Measurements from ENCODE around the gene SCGB3A1.

Gene SCGB3A1, protein sequence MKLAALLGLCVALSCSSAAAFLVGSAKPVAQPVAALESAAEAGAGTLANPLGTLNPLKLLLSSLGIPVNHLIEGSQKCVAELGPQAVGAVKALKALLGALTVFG

DNA sequence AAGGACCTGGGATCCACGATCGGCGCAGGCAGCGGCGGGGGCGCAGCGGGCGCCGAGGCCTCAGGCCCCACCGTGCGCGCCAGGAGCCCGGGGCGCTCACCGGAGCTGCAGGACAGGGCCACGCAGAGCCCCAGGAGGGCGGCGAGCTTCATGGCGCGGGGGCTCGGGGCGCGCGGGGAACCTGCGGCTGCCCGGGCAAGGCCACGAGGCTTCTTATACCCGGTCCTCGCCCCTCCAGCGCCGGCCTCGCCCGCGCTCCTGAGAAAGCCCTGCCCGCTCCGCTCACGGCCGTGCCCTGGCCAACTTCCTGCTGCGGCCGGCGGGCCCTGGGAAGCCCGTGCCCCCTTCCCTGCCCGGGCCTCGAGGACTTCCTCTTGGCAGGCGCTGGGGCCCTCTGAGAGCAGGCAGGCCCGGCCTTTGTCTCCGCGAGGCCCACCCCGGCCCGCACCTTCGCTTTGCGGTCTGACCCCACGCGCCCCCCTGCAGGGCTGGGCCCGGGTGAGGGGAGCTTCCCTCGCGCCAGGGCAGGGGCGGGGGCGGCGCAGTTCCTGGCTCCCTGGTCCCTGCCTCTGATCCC lies at the start of gene SCGB3A1:
Gene SCGB3A1 (minus strand): TSS at position 189 of the 577 bp plus-strand sequence. CDS start 37 bp downstream, at position 152.
- in situ Hi-C loops (cut with MboI; ENCODE audit: low sequenced_read_pairs), result no loop called here

DNA sequence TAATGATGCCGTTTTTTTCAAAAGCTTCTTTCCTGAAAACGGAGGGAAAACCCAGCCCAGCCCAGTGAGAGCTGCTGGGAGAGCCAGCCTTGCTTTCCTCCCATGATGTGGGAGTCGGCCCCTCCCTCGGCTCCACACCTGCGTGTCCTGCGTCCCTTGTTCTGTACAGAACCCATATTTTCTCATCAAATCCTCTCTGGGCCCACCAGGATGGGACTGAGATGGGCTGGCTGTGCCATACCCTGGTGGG lies 49.2 kb upstream of the SCGB3A1 start:
- in situ Hi-C loops (cut with MboI; ENCODE audit: low sequenced_read_pairs), result no loop called here

DNA sequence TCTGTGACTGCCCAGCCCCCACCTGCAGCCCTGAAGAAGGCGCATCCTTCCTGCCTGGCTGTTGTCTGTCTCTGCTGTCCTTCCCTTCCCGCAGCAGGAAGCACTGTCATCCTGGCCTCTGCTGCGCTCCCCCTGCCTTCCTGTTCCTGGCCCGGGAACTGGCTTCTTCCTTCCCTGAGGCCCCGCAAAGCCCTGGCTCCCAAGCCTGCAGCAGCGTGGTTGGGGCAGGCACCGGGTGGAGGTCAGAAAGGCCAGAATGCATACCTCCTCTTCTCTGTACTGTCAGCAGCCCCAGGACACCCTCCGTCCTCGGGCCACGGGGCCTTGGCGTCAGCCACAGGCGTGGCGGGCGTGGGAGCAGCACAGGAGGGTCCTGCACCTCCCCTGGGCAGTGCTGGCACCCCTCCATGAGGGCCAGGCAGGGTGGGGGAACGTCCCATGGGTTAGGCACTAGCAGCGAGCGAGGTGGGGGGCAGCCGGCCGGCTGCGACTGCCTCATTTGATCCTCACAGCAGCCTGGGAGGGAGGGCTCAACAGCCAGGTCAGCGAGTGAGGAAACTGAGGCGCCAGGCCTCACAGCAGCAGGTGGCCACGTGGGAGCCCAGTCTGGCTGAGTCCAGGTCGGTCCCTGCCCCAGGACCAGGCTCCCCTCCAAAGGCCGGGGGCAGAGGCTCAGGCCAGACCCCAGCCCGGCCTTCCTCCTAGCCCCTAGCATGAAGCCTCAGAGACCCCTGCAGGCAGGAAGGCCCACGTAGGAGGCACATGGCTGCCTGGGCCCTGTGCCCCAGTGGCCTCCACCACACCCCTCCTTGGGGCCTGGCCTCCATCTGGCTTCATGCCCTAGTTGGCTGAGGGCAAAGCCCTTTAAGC lies 48.7 kb upstream of the SCGB3A1 start:
- in situ Hi-C loops (cut with MboI; ENCODE audit: low sequenced_read_pairs), result no loop called here

DNA sequence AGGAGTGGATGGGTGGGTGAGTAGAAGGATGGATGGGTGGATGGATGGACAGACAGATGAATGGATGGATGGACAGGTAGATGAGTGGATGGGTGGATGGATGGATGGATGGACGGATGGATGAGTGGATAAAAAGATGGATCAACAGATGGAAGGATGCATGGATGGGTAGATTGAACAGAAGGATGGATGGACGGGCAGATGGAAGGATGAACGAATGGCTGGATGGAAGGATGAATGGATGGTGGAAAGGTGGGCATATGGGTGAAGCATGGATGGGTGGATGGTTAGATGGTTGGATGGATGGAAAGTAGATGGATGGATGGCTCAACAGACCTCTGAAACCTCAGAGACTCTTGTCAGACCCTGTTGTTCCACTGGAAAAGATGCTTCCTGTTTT lies 48.0 kb upstream of the SCGB3A1 start:
- in situ Hi-C loops (cut with MboI; ENCODE audit: low sequenced_read_pairs), result no loop called here

DNA sequence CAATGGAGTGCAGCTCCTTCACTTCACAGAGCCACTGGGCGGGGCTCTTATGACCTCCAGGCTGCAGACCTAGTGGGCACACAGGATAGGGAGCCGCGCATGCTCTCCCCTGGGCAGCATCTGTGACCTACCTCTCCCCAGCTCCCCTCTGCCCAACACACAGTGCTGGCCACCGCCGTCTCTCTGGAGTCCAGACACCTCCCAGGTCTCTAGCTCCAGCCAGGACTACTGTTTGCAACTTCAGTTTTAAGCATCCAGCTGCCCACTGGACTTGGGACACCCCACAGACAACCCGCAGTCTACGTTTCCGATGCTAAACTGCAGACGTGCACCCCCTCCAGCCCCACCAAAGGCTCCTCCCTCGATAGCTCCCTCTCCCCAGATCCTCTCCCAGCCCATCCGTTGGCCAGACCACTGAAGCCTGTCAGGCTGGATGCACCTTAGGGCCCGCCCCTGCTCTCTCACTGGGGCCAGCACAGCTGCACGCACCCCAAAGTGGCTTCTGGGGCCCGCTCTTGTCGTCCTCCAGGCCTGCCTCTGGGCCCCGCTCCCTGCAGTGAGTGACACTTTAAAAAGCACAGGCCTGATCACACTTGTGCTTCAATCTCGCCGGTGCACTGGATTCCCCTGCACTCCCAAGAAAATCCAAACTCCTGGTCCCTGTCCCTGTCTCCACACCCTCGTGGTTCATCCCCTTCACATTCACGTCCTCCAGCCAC lies 46.8 kb upstream of the SCGB3A1 start:
- in situ Hi-C loops (cut with MboI; ENCODE audit: low sequenced_read_pairs), result no loop called here

DNA sequence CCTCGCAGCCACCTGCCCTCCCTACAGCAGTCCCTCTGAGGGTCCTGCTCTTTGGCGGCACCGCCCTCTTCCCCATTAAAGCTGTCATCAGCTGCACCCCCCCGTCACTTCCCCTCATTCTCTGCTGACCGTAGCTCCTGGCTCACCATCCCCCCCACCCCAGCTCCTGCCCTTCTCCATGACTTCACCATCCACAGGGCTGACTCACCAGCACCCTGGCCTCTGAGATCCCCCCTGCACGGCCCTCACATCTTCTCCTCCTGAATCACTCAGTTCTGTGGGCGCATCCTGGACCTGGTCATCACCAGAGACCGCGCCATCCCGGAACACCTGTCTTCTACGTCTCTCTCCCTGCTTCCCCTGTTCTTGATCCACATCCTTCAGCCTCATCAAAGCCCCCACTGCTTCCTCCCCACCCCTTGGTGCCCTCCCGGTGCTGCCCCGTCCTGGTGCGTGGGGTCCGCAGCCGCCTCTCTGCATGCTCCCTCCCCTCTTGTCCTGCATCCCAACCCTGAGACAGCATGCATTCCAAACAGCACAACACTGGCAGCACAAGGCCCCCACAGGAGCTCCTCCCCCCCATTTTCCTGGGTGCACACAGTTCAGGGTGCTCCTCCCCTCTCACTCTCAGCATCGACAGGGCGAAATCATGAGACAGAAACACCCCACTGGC lies 45.2 kb upstream of the SCGB3A1 start:
- in situ Hi-C loops (cut with MboI; ENCODE audit: low sequenced_read_pairs), result no loop called here

DNA sequence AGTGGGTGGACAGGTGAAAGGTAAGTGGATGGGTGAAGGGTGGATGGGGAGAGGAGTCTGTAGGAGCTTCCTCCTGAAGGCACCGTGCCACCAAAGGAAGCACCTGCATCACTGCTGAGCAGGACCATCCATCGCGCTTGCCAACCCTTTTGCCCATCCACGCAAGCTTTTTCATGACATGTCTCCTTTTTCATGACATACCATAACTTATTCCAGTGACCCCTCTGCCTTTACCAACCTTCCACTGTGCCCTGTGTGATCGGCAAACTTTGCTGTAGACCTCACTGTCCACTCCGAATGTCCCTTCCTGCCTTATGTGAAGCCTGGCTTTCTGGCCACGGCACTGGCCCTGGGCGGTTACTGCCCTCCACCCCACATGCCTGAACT lies 44.7 kb upstream of the SCGB3A1 start:
- in situ Hi-C loops (cut with MboI; ENCODE audit: low sequenced_read_pairs), result no loop called here

DNA sequence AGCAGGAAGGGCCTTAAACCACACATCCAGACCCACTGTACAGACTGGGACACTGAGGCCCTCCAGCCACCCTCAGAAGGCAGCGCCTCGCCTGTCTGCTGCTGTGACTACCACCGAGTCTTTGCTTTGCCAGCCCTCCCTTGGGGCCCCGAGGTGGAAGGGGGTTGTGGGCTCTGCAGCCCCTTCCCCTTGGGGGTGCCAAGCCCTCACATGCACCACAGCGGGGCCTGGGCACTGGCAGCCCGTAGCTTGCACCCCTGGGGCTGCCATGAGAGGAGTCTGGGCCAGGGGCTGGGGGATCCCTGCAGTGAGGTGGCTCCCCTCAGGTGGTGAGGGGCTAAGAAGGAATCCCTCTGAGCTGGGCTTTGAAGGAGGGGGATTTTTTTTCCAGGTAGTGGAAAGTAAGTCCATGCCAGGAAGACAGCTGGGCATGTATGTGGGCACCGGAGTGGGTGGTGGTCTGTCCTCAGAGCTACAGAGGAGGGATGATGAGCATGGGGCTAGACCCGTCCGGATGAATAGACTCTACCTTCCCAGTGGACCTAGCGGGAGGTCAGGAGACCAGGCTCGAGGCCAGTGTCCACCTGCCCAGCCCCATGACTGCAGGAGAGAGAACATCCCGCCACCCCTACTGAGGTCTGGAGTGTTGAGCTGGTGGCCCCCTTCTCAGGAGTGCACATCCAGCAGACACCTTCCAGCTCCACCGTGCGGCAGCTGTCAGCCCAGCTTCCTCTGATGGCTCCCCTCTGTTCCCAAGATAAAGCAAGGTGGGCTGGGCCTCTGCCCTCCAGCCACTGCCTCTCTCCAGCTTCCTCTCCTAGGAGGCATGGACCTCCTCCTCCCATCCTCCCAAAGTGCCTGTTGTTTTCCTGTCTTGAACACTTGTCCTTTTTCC lies 42.2 kb upstream of the SCGB3A1 start:
- in situ Hi-C loops (cut with MboI; ENCODE audit: low sequenced_read_pairs), result no loop called here

DNA sequence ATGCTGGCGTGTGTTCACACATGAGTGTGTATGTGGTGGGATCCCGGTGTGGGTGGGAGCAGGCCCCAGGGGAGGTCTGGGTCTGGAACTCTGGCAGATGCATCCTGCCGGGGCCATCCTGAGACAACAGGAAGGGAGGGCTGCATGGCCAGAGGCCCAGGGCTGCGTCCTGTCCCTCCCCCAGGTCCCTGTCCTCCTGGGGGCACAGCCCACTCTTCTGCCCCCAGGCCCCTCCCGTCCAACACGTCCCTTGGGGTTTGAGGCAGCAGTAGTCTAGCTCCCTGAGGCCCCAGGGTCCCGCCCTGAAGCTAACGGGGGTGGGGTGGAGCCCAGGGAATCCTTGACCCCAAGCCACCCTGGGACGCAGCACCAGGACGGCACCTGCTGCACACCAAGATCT lies 41.5 kb upstream of the SCGB3A1 start:
- in situ Hi-C loops (cut with MboI; ENCODE audit: low sequenced_read_pairs), result no loop called here

DNA sequence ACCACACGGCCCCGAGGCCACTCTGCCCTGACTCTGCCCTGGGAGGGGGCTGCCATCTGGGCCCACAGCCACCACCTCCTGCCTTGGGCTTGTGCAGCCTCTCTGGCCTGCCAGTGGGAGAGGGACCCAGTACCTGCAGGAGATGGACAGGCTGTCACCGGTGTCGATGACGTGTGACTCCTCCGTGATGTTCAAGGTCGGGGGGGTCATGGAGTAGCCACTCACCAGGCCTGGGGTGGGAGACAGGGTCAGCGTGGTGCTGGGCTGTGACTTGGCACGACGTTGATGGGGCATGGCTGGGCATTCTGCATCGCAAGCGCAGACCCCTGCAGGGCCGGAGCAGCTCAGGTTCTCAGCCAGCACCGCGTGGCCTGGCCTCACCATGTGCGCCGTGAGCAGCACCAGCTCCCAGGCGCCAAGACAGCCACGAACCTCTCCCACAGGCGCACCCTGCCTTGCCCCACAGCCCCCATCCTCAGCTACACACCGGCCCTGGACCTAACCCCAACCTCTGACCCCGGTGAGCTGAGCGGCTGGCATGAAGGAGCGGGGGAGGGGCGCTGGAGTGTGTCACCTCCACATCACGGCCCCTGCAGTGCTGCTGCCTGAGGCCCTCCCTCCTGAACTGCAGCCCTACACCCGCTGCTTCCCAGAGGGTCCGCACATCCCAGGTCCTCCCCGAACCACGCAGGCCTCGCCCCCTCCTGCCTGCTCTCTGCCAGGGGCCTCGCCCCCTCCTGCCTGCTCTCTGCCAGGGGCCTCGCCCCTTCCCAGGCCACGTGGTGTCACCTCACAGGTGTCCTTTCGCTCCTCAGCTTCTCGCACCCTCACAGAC lies 40.5 kb upstream of the SCGB3A1 start:
- in situ Hi-C loops (cut with MboI; ENCODE audit: low sequenced_read_pairs), result no loop called here

DNA sequence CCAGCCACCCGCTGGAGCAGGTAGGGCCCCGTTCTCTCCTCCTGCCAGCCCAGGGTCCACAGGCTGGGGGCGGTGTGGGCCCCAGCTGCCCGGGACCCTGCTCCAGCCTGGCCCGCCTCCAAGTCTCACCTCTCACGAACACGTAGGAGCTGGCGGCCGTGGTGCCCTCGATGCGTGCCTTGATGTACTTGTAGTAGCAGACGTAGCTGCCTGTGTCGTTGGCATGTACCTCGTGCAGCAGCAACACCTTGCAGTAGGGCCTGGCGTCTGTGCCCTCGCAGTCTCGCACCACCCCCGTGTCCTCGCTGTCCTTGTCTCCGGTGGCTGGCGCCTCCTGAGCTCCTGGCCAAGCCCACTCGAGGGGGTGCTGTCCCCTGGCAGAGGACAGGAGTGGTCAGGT lies 39.1 kb upstream of the SCGB3A1 start:
- in situ Hi-C loops (cut with MboI; ENCODE audit: low sequenced_read_pairs), result no loop called here

DNA sequence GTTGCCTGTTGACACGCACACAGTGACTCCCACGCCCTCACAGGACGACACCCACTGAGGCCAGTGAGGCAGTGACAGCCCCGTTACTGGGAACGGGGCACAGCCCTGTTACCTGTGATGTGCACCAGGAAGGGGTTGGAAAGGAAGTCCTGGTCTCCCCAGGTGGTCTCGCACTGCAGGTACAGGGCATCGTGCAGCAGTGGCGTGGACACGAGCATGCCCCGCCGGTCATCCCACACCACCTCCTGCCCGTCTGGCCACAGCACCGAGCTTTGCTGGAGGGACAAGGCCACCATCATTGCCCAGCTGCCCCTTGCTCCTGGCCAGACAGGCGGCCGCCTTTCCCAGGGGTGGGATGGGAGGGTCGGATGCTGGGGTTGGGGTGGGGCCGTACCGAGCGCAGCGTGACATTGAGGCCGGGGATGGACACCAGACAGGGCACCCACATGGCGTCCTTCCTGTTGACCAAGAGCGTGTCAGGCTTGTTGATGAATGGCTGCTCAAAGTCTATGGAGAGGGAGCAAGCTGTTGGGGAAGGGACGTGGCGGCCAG lies 38.6 kb upstream of the SCGB3A1 start:
- in situ Hi-C loops (cut with MboI; ENCODE audit: low sequenced_read_pairs), result no loop called here

DNA sequence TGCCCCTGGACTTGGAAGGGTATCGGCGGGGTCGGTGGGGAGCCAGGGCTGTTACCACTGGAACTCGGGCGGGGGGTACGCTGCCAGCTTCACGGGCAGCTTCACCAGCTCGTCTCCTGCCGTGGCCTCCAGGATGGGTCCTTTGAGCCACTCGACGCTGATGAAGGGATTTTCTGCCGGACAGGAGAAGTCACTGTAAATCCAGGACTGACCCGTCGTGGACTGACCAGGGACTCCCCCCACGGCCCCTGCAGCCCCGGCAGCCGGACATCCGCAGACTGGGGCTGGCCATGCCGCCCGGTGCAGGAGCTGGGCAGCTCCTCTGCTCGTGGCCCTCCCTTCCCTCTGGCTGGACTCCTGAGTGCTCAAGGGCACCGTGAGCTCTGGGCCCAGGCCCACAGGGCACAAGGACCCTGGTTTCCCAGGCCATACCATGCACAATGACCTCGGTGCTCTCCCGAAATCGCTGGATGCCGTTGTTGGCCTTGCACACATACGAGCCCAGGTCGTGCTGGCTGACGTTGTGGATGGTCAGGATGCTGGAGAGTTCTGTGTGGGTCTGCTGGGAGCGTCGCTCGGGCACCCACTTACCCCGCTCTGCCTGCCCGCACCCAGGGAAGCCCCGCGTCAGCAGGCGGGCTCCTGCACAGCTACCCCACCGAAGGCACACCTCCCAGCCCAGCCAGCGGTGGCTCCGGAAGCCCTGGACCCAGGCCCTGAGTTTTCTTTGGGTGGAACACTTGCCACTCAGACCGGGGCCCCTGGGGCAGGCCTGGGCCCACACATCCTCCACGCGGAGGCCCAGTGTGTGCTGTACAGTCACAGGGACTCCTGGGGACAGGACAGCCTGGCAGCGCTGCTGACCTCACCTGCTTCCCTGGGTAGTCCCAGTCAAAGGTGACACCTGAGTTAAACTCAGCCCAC lies 37.8 kb upstream of the SCGB3A1 start:
- in situ Hi-C loops (cut with MboI; ENCODE audit: low sequenced_read_pairs), result no loop called here

DNA sequence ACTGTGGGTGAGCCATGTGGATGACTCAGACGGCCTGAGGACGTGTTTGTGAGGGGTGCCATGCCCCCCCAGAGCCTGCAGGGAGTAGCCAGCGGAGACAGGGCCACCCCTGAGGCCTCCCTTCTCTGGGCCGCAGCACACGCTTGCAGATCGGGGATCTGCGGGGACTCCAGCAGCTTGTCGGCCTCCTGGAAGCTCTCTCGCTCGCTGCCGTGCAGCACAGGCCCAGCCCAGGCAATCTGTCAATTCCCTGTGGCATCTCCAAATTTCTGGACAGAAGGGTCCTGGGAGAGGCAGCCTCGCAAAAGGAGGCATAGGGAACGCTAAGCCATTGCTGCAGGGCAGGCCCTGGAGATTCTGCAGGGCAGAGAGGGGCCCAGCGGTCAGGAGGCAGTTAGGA lies 36.9 kb upstream of the SCGB3A1 start:
- in situ Hi-C loops (cut with MboI; ENCODE audit: low sequenced_read_pairs), result no loop called here

DNA sequence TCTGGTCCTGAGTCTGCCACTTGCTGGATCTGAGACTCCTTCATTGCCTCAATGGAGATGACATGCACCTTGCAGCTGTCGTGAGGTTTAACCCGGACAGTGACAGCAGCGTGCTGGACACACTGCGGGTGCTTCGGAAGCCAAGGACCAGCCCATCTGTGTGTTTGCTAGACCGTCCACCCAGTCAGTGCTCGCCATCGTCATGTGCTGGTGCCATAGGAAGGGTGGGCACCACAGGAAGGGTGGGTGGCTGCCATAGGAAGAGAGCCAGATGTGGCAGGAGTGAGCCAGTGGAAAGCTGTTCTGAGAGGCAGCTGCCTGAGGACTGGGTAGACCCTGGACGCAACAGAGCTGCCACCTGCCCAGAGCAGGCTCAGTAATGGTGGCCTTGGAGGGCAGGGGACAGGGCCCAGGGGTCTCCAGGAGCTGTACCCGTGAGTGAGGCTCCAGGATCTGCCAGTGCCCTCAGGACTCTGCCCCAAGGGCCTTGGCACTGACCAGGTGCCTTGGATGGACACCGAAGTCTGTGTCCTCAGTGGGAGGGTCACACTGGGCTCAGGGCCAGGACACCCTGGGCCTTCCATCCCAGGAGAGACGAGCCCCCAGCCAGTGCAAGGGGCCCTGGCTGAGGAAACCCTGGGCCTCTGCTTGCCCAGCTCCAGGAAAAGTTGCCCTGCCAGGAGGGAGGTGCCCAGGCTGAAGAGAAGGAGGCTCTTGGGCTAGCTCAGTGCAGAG lies 36.3 kb upstream of the SCGB3A1 start:
- in situ Hi-C loops (cut with MboI; ENCODE audit: low sequenced_read_pairs), result no loop called here

DNA sequence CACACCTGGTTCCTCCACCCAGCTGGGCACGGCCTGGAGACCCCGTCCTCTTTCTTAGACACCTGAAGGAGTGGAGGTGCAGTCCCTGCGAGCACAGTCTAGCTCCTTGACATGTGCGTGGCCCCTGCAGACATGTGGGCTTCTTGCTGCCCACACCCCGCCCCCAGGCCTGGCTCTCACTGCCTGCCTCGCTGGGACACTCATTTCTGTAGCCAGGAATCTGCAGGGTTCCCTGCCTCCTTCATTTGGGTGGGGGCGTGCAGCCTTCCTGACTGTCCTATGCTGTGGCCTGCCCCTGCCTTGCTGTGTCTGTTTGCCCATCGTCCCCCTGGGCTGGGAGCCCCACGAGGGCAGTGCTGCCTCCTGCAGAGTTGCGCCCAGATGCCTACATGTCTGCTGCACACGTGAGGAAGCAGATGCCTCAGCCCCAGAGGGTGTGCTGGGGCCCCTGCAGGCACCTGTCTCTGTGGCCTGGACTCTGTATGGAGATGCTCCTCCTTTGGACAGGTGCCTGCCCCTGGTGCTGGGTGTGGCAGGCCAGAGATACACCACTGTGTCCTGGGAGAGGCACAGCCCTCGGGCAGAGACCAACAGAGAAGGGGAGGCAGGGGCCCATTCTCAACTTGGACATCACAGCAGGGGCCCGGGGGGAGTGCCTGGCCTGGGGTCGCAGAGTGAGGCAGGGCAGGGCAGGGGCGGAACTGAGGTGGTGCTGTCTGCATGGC lies 35.5 kb upstream of the SCGB3A1 start:
- in situ Hi-C loops (cut with MboI; ENCODE audit: low sequenced_read_pairs), result no loop called here
